Spleen (tissue), 11 donors: ENCODE measurements around the gene JCHAIN. TPM values are rescaled to one million over a fixed set of nuclear protein-coding genes. Genes with fewer than 3 reads are reported as not detected.

Source experiments
- DNase-seq: peaks from one replicate; pipeline ENCODE4 v3.0.0-alpha.2; 2020
- H3K27ac ChIP-seq, 8 donors: fragments of 200-600 bp; sonication (generic) in 7 of 8; 1 replicate in 4 of 8; 2 replicates in 4 of 8; pipeline versions ENCODE4 v1.5.0 to v1.8.0; 2016 to 2021; ENCODE audit warnings: inconsistent platforms in 4 of 8, mild to moderate bottlenecking in 4 of 8, moderate library complexity in 1 of 8
- H3K27me3 ChIP-seq, 7 donors: fragments of 200-600 bp; sonication (generic) in 6 of 7; replicated peaks in 1 of 7; 1 replicate in 4 of 7; 2 replicates in 3 of 7; pipeline versions ENCODE4 v1.5.0 to v1.8.0; 2016 to 2021; ENCODE audit warnings: inconsistent platforms in 3 of 7, mild to moderate bottlenecking in 1 of 7
- H3K36me3 ChIP-seq, 6 donors: fragments of 200-600 bp; sonication (generic) in 5 of 6; 1 replicate in 4 of 6; 2 replicates in 2 of 6; pipeline versions ENCODE4 v1.5.0 to v1.8.0; 2016 to 2021; ENCODE audit warnings: inconsistent platforms in 2 of 6
- H3K4me1 ChIP-seq, 6 donors: fragments of 200-600 bp; sonication (generic) in 5 of 6; 1 replicate in 3 of 6; 2 replicates in 3 of 6; pipeline versions ENCODE4 v1.5.0 to v1.8.0; 2016 to 2021; ENCODE audit warnings: inconsistent platforms in 3 of 6
- H3K4me3 ChIP-seq, 8 donors: fragments of 200-600 bp; sonication (generic) in 7 of 8; 1 replicate in 4 of 8; 2 replicates in 4 of 8; pipeline versions ENCODE4 v1.5.0 to v1.8.0; 2016 to 2021; ENCODE audit warnings: inconsistent platforms in 4 of 8, mild to moderate bottlenecking in 4 of 8, moderate library complexity in 2 of 8
- H3K9me3 ChIP-seq, 8 donors: fragments of 200-600 bp; sonication (generic) in 7 of 8; 1 replicate in 4 of 8; 2 replicates in 4 of 8; pipeline versions ENCODE4 v1.5.0 to v1.8.0; 2016 to 2021; ENCODE audit warnings: inconsistent platforms in 4 of 8
- CTCF ChIP-seq, 11 experiments: fragments of 200-600 bp in 7 of 11; fragments of 450-650 bp in 4 of 11; sonication (generic) in 4 of 11; IDR thresholded peaks in 8 of 11; conservative IDR thresholded peaks in 3 of 11; 1 replicate in 7 of 11; 2 replicates in 4 of 11; pipeline versions ENCODE4 v1.4.0 to v1.8.0; 2016 to 2021; ENCODE audit warnings: antibody characterized with exemption in 11 of 11, inconsistent platforms in 4 of 11, mild to moderate bottlenecking in 1 of 11
- POLR2A ChIP-seq, 3 donors: fragments of 450-650 bp; IDR thresholded peaks; one replicate each; pipeline ENCODE4 v1.5.1; 2017; ENCODE audit warnings: antibody characterized with exemption in 3 of 3, mild to moderate bottlenecking in 1 of 3
- POLR2AphosphoS5 ChIP-seq, 3 donors: sonication (generic); formaldehyde crosslinking; IDR thresholded peaks; one replicate each; pipeline ENCODE4 v1.5.1; 2017; ENCODE audit warnings: antibody characterized with exemption in 3 of 3
- WGBS, 5 donors: extraction: QIAGEN DNeasy Blood & Tissue Kit in 3 of 5; methylation state at CpG; one replicate each; pipeline versions ENCODE4 v1.1.5 to v1.1.7; 2013 to 2018; 5-methylcytosine and 5-hydroxymethylcytosine counted together
- intact Hi-C: fragments of 100-400 bp; cut with DNase I; formaldehyde crosslinking; loops from one replicate; pipeline ENCODE4 v1.15.0; 2023; ENCODE audit warnings: low total_unique reads
- polyA plus RNA-seq, 3 donors: library from polyadenylated mRNA; stranded (reverse); fragments of 200-250 nt; gene quantifications; one replicate each; pipeline ENCODE4 v1.2.1, GENCODE V29; 2013
- total RNA-seq, 7 donors: library from RNA; depleted of rRNA in 3 of 7; stranded (reverse); fragments of >200 nt in 3 of 7; fragmentation: NEBNext Ultra II Directional in 4 of 7; extraction: Animal tissue kit (Norgen Biotek cat#: 25700) in 4 of 7; gene quantifications; one replicate each; pipeline versions ENCODE4 v1.1.0 to v1.2.1, GENCODE V29; 2016 to 2021
- donor health status: healthy with polysubstance abuse.
- donor health status: DM: no; HTN: no; CAD: no; lungs with moderate emphysema.
- donor health status: DM: no; HTN: no; CAD: no.
- donor health status: Bipolar disorder and iron deficiency.
- donor health status: healthy.
- donor health status: DM: no; HTN: no; CAD: no.
- donor health status: DM: yes; HTN: yes; CAD: no.

JCHAIN gene
- total and polyA plus RNA-seq, 10 donors = 64.8 to 1,125 (median 383) TPM

DNA sequence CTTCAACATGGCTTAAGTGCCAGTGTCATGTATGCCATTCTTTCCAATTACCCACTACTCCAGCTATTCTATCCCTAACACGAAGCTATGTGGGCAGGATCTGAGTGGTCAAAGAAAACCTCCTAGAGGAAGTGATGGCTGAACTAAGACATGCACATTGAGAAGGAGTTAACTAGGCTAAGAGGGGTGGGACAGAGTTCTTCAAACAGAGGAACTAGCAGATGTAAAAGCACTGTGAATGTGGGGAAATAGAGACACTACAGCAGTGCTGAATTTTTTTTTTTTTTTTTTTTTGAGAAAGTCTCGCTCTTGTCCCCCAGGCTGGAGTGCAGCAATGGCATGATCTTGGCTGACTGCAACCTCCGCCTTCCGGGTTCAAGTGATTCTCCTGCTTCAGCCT, 6.2 kb downstream of the JCHAIN start:
- intact Hi-C loops = no loop called here
- DNase-seq = no peak
- Histone ChIP-seq H3K4me1 (peaks cover 0 to 11% (median 1%) of the 10 kb centered on the region in 6 donors), H3K4me3 (no peak overlapping the region), H3K27ac (no peak overlapping the region), H3K9me3 (no peaks in the 10 kb centered on the region), H3K36me3 (no peaks in the 10 kb centered on the region), H3K27me3 (no peaks in the 10 kb centered on the region)
- TF ChIP-seq POLR2A (IDR thresholded peaks at IDR 0.05) (no peak), POLR2AphosphoS5 (IDR thresholded peaks at IDR 0.05) (no peak), CTCF (IDR thresholded peaks at IDR 0.05 in 8 of 11, conservative IDR thresholded peaks at IDR 0.05 in 3 of 11) (no peak)
- WGBS, 5 donors = 71 to 84% (median 83%) methylated on average over 4 of the region's 4 CpGs

- no peaks in the 10 kb centered on the region for H3K27me3 ChIP-seq
- H3K27ac ChIP-seq = no peak overlapping the region
- WGBS, 5 donors = 36 to 59% (median 48%) methylated on average over 3 of the region's 3 CpGs
- no peak overlapping the region for H3K4me3 ChIP-seq
- no peak for DNase-seq
- H3K9me3 ChIP-seq = no peaks in the 10 kb centered on the region
- H3K36me3 ChIP-seq = no peaks in the 10 kb centered on the region
- peaks cover 0 to 5% (median 1%) of the 10 kb centered on the region in 6 donors for H3K4me1 ChIP-seq
- no peak for TF ChIP-seq POLR2A (IDR thresholded peaks at IDR 0.05)
- TF ChIP-seq CTCF (IDR thresholded peaks at IDR 0.05 in 8 of 11, conservative IDR thresholded peaks at IDR 0.05 in 3 of 11) = no peak
- no peak for TF ChIP-seq POLR2AphosphoS5 (IDR thresholded peaks at IDR 0.05)
- intact Hi-C loops = no loop called here
These were observed 7.9 kb downstream of the JCHAIN start for GRCh38 chr4:70658418-70658817.

DNA sequence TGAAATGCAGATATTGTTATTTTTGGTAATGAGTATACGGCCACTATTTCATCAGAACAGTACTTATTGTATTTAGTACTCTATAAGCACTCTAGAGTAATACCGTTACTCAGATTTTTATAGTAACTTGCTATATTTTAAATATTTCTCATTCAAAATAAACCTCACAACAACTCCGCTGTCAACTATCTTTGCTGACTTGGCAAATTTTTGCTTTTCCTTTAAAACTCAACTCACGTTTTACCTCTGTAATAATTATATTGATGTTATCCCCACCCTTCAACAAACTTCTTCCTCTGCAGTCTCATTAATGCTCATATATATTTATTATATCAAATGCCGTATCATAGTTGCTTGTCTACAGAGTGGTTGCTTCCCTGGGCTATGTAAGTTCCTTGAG, 9.0 kb downstream of the JCHAIN start:
- Histone ChIP-seq H3K27ac (no peak overlapping the region), H3K36me3 (no peaks in the 10 kb centered on the region)
- intact Hi-C loops = no loop called here

DNA sequence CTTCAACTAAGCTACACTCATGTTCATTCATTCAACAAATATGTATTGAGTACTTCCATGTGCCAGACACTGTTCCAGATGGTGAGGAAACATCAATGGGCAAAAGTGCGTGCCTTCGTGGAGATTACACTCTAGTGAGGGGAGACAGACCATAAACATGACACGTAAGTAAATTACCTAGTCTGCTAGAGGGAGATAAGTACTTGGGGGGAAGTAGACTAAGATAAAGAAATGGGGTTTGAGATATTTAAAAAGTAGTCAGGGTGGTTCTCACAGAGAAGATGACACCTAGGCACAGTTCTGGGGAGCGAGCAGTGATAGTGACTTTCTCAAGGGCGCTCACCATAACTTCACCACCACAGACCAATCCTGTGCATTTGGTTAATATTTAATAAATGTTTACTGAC, 11.7 kb downstream of the JCHAIN start:
- no peaks in the 10 kb centered on the region for H3K27me3 ChIP-seq
- DNase-seq = no peak
- no peak overlapping the region for H3K27ac ChIP-seq
- 67 to 86% (median 79%) methylated on average over 5 of the region's 5 CpGs for WGBS, 5 donors
- H3K4me1 ChIP-seq = peaks cover 0 to 12% (median 1%) of the 10 kb centered on the region in 6 donors
- intact Hi-C loops = no loop called here
- H3K4me3 ChIP-seq = no peak overlapping the region
- no peaks in the 10 kb centered on the region for H3K36me3 ChIP-seq
- H3K9me3 ChIP-seq = no peaks in the 10 kb centered on the region
- TF ChIP-seq POLR2A (IDR thresholded peaks at IDR 0.05) (no peak), POLR2AphosphoS5 (IDR thresholded peaks at IDR 0.05) (no peak), CTCF (IDR thresholded peaks at IDR 0.05 in 8 of 11, conservative IDR thresholded peaks at IDR 0.05 in 3 of 11) (no peak)

More for the DNA sequence above, 9.0 kb downstream of the JCHAIN start:
- WGBS, 5 donors = 87 to 92% (median 88%) methylated on average over 5 of the region's 5 CpGs
- no peaks in the 10 kb centered on the region for H3K27me3 ChIP-seq
- no peak for TF ChIP-seq POLR2A (IDR thresholded peaks at IDR 0.05)
- no peak for TF ChIP-seq CTCF (IDR thresholded peaks at IDR 0.05 in 8 of 11, conservative IDR thresholded peaks at IDR 0.05 in 3 of 11)
- TF ChIP-seq POLR2AphosphoS5 (IDR thresholded peaks at IDR 0.05) = no peak
- peaks cover 0 to 5% (median 1%) of the 10 kb centered on the region in 6 donors for H3K4me1 ChIP-seq
- DNase-seq = no peak
- H3K9me3 ChIP-seq = no peaks in the 10 kb centered on the region
- no peak overlapping the region for H3K4me3 ChIP-seq
